CD8-positive, alpha-beta memory T cell (primary cell): ENCODE data around the gene SPCS1. TPM values are rescaled to one million over a fixed set of nuclear protein-coding genes. Genes with fewer than 3 reads are reported as not detected.

ENCODE experiments used
- CTCF ChIA-PET: fragments of 350-600 bp; sonication (Branson Sonifier 250); formaldehyde crosslinking; loops from one replicate; lab custom pipeline; 2021; ENCODE audit warnings: antibody characterized with exemption; lab: Charles Lee
- POLR2A ChIA-PET: fragments of 350-600 bp; sonication (Branson Sonifier 250); formaldehyde crosslinking; loops from one replicate; lab custom pipeline; 2021; ENCODE audit warnings: antibody characterized with exemption; lab: Charles Lee
- DNase-seq, 5 donors: peaks; one replicate each; pipeline versions ENCODE4 v3.0.0 to v3.0.0-alpha.2; 2020 to 2022; ENCODE audit warnings: mixed read lengths in 1 of 5
- H3K27ac ChIP-seq: one replicate; pipeline ENCODE4 v1.7.0; 2013; ENCODE audit warnings: low read depth, mild to moderate bottlenecking, low read length, moderate library complexity
- H3K27me3 ChIP-seq: 2 replicates; pipeline ENCODE4 v1.7.0; 2013; ENCODE audit warnings: low read length, mild to moderate bottlenecking; ENCODE audit not compliant: insufficient read depth, poor library complexity, severe bottlenecking
- H3K36me3 ChIP-seq: 2 replicates; pipeline ENCODE4 v1.7.0; 2013; ENCODE audit warnings: mild to moderate bottlenecking, low read length, moderate library complexity; ENCODE audit not compliant: insufficient read depth
- H3K4me1 ChIP-seq: 2 replicates; pipeline ENCODE4 v1.7.0; 2013; ENCODE audit warnings: mild to moderate bottlenecking, low read length, moderate library complexity; ENCODE audit not compliant: insufficient read depth
- H3K4me3 ChIP-seq: 2 replicates; pipeline ENCODE4 v1.7.0; 2013; ENCODE audit warnings: mild to moderate bottlenecking, low read length
- H3K9me3 ChIP-seq: 2 replicates; pipeline ENCODE4 v1.7.0; 2013; ENCODE audit warnings: mild to moderate bottlenecking, low read length
- H3K27ac Mint-ChIP-seq, 8 donors: one replicate each; pipeline ENCODE4 v1.8.0; 2020 to 2021; ENCODE audit warnings: mixed read lengths in 8 of 8, mild to moderate bottlenecking in 6 of 8, inconsistent platforms in 3 of 8, moderate library complexity in 3 of 8
- H3K27me3 Mint-ChIP-seq, 2 donors: one replicate each; pipeline ENCODE4 v1.8.0; 2020 to 2021; ENCODE audit warnings: mixed read lengths in 2 of 2, mild to moderate bottlenecking in 1 of 2, moderate library complexity in 1 of 2
- H3K36me3 Mint-ChIP-seq, 3 donors: one replicate each; pipeline ENCODE4 v1.8.0; 2020 to 2021; ENCODE audit warnings: mixed read lengths in 3 of 3, inconsistent platforms in 1 of 3, mild to moderate bottlenecking in 1 of 3
- H3K4me1 Mint-ChIP-seq, 3 donors: one replicate each; pipeline ENCODE4 v1.8.0; 2020 to 2021; ENCODE audit warnings: mixed read lengths in 3 of 3, inconsistent platforms in 1 of 3, mild to moderate bottlenecking in 1 of 3
- H3K4me3 Mint-ChIP-seq, 7 donors: one replicate each; pipeline ENCODE4 v1.8.0; 2020 to 2021; ENCODE audit warnings: mixed read lengths in 7 of 7, mild to moderate bottlenecking in 6 of 7, moderate library complexity in 4 of 7, inconsistent platforms in 2 of 7
- H3K9me3 Mint-ChIP-seq, 5 donors: one replicate each; pipeline ENCODE4 v1.8.0; 2020 to 2022; ENCODE audit warnings: mixed read lengths in 5 of 5, mild to moderate bottlenecking in 3 of 5, moderate library complexity in 2 of 5, inconsistent platforms in 1 of 5
- polyA plus RNA-seq: library from polyadenylated mRNA; unstranded; fragments of 300-500 nt; fragmentation: Illumina TruSeq; gene quantifications from one replicate; pipeline ENCODE4 v1.2.3, GENCODE V29; 2021
- total RNA-seq, 2 experiments: library from RNA; stranded (reverse); gene quantifications; one replicate each; pipeline ENCODE4 v1.2.3, GENCODE V29; 2021

The SPCS1 gene
- total and polyA plus RNA-seq, 3 experiments from 2014 or later: 154 to 357 (median 156) TPM

GRCh38 chr3:52742418-52743041 is 36.6 kb downstream of the SPCS1 start:
- Histone ChIP-seq H3K27me3 (no peaks in the 10 kb centered on the region), H3K36me3 (peaks cover 24% of the 10 kb centered on the region), H3K9me3 (no peaks in the 10 kb centered on the region), H3K4me3 (no peak overlapping the region), H3K27ac (no peak overlapping the region), H3K4me1 (no peaks in the 10 kb centered on the region)
- no peaks in the 10 kb centered on the region for H3K27me3 Mint-ChIP-seq
- CTCF ChIA-PET: interaction anchor here (0.8 kb wide), 1 partner anchor 329 kb away, joined by 3 read pairs; no protein-coding TSS in a partner anchor
- POLR2A ChIA-PET: no interaction called here
- peaks cover 0 to 2% (median 0%) of the 10 kb centered on the region in 5 donors for H3K9me3 Mint-ChIP-seq
- peak in 1 of 5 donors; percentile 22 for DNase-seq
- peak overlapping the region in 2 of 8 donors; percentile 36 to 60 for H3K27ac Mint-ChIP-seq
- H3K36me3 Mint-ChIP-seq: peaks cover 16 to 82% (median 23%) of the 10 kb centered on the region in 3 donors
- H3K4me3 Mint-ChIP-seq: no peak overlapping the region
- no peaks in the 10 kb centered on the region for H3K4me1 Mint-ChIP-seq

GRCh38 chr3:52743152-52743551 is 37.2 kb downstream of the SPCS1 start:
- Mint-ChIP-seq H3K27ac (no peak overlapping the region), H3K4me1 (no peaks in the 10 kb centered on the region), H3K4me3 (peak overlapping the region in 1 of 7 donors; percentile 16), H3K9me3 (peaks cover 0 to 2% (median 0%) of the 10 kb centered on the region in 5 donors), H3K36me3 (peaks cover 15 to 80% (median 24%) of the 10 kb centered on the region in 3 donors), H3K27me3 (no peaks in the 10 kb centered on the region)
- CTCF ChIA-PET: no interaction called here
- POLR2A ChIA-PET: no interaction called here
- no peak overlapping the region for H3K27ac ChIP-seq
- no peak for DNase-seq
- H3K4me1 ChIP-seq: no peaks in the 10 kb centered on the region
- peaks cover 24% of the 10 kb centered on the region for H3K36me3 ChIP-seq
- no peak overlapping the region for H3K4me3 ChIP-seq
- no peaks in the 10 kb centered on the region for H3K9me3 ChIP-seq
- no peaks in the 10 kb centered on the region for H3K27me3 ChIP-seq

- Histone ChIP-seq H3K36me3 (peaks cover 24% of the 10 kb centered on the region), H3K9me3 (no peaks in the 10 kb centered on the region), H3K27ac (no peak overlapping the region), H3K4me3 (no peak overlapping the region), H3K27me3 (no peaks in the 10 kb centered on the region), H3K4me1 (no peaks in the 10 kb centered on the region)
- CTCF ChIA-PET: no interaction called here
- peaks cover 20 to 81% (median 28%) of the 10 kb centered on the region in 3 donors for H3K36me3 Mint-ChIP-seq
- POLR2A ChIA-PET: no interaction called here
- no peaks in the 10 kb centered on the region for H3K27me3 Mint-ChIP-seq
- H3K4me1 Mint-ChIP-seq: no peaks in the 10 kb centered on the region
- peak overlapping the region in 1 of 8 donors; percentile 36 for H3K27ac Mint-ChIP-seq
- H3K4me3 Mint-ChIP-seq: no peak overlapping the region
- DNase-seq: no peak
- peaks cover 0 to 2% (median 0%) of the 10 kb centered on the region in 5 donors for H3K9me3 Mint-ChIP-seq
Observed at GRCh38 chr3:52743721-52744120, 37.8 kb downstream of the SPCS1 start.

- ChIA-PET POLR2A (no interaction called here), CTCF (no interaction called here)
- Histone ChIP-seq H3K9me3 (no peaks in the 10 kb centered on the region), H3K4me3 (no peak overlapping the region), H3K36me3 (peaks cover 18% of the 10 kb centered on the region), H3K4me1 (no peaks in the 10 kb centered on the region), H3K27me3 (no peaks in the 10 kb centered on the region), H3K27ac (no peak overlapping the region)
- Mint-ChIP-seq H3K9me3 (no peaks in the 10 kb centered on the region), H3K4me1 (no peaks in the 10 kb centered on the region), H3K27me3 (no peaks in the 10 kb centered on the region), H3K27ac (peak overlapping the region in 3 of 8 donors; percentile 12 to 31 (median 26)), H3K36me3 (peaks cover 6 to 78% (median 21%) of the 10 kb centered on the region in 3 donors), H3K4me3 (no peak overlapping the region)
- no peak for DNase-seq
Observed at GRCh38 chr3:52752045-52752660, 46.2 kb downstream of the SPCS1 start.

- Mint-ChIP-seq H3K27ac (no peak overlapping the region), H3K4me1 (no peaks in the 10 kb centered on the region), H3K27me3 (no peaks in the 10 kb centered on the region), H3K36me3 (peaks cover 0 to 76% (median 24%) of the 10 kb centered on the region in 3 donors), H3K4me3 (no peak overlapping the region), H3K9me3 (no peaks in the 10 kb centered on the region)
- Histone ChIP-seq H3K4me3 (no peak overlapping the region), H3K9me3 (no peaks in the 10 kb centered on the region), H3K4me1 (no peaks in the 10 kb centered on the region), H3K36me3 (peaks cover 23% of the 10 kb centered on the region), H3K27ac (no peak overlapping the region), H3K27me3 (no peaks in the 10 kb centered on the region)
- DNase-seq: no peak
- CTCF ChIA-PET: no interaction called here
- POLR2A ChIA-PET: no interaction called here
Observed at GRCh38 chr3:52754373-52754772, 48.5 kb downstream of the SPCS1 start.

- H3K27me3 ChIP-seq: no peaks in the 10 kb centered on the region
- ChIA-PET CTCF (no interaction called here), POLR2A (no interaction called here)
- Mint-ChIP-seq H3K9me3 (no peaks in the 10 kb centered on the region), H3K27ac (no peak overlapping the region), H3K27me3 (no peaks in the 10 kb centered on the region), H3K4me3 (no peak overlapping the region), H3K4me1 (no peaks in the 10 kb centered on the region), H3K36me3 (peaks cover 0 to 73% (median 29%) of the 10 kb centered on the region in 3 donors)
- no peaks in the 10 kb centered on the region for H3K9me3 ChIP-seq
- no peaks in the 10 kb centered on the region for H3K4me1 ChIP-seq
- peaks cover 23% of the 10 kb centered on the region for H3K36me3 ChIP-seq
- no peak overlapping the region for H3K27ac ChIP-seq
- DNase-seq: no peak
- no peak overlapping the region for H3K4me3 ChIP-seq
Observed at GRCh38 chr3:52756141-52756540, 50.2 kb downstream of the SPCS1 start.

Other genes starting within 250 kb of the SPCS1 start
- gene STAB1, start 210.8 kb upstream of the SPCS1 start, total RNA-seq: 1 to 10 TPM; 7.6 to 9.7 TPM
- 0.05 TPM for gene STAB1, start 210.8 kb upstream of the SPCS1 start, polyA plus RNA-seq
- 10 to 100 TPM; 80.3 to 84.6 TPM for gene NT5DC2, start 172.2 kb upstream of the SPCS1 start, total RNA-seq
- gene NT5DC2, start 172.2 kb upstream of the SPCS1 start, polyA plus RNA-seq: 1.2 TPM
- 10 to 100 TPM; 15.3 to 18.2 TPM for gene UQCC5, start 169.5 kb upstream of the SPCS1 start, total RNA-seq
- 20.7 TPM for gene UQCC5, start 169.5 kb upstream of the SPCS1 start, polyA plus RNA-seq
- 10 to 100 TPM; 78.6 to 81.4 TPM for gene PBRM1, start 20.2 kb upstream of the SPCS1 start, total RNA-seq
- 83.6 TPM for gene PBRM1, start 20.2 kb upstream of the SPCS1 start, polyA plus RNA-seq
- gene GNL3, start 20.1 kb upstream of the SPCS1 start, total RNA-seq: 100 to 1,000 TPM; 229 to 233 TPM
- 58.5 TPM for gene GNL3, start 20.1 kb upstream of the SPCS1 start, polyA plus RNA-seq
- gene GLT8D1, start 315 bp upstream of the SPCS1 start, total RNA-seq: 10 to 100 TPM; 34.9 to 42.4 TPM
- gene GLT8D1, start 315 bp upstream of the SPCS1 start, polyA plus RNA-seq: 60.0 TPM
- gene NEK4, start 64.8 kb downstream of the SPCS1 start, total RNA-seq: 10 to 100 TPM; 33.5 to 35.7 TPM
- gene NEK4, start 64.8 kb downstream of the SPCS1 start, polyA plus RNA-seq: 11.4 TPM
- gene ITIH1, start 71.5 kb downstream of the SPCS1 start, total RNA-seq: not detected
- not detected for gene ITIH1, start 71.5 kb downstream of the SPCS1 start, polyA plus RNA-seq
- not detected for gene ITIH3, start 88.7 kb downstream of the SPCS1 start, total RNA-seq
- gene ITIH3, start 88.7 kb downstream of the SPCS1 start, polyA plus RNA-seq: not detected
- gene ITIH4, start 124.6 kb downstream of the SPCS1 start, total RNA-seq: 10 to 100 TPM; 10.9 to 11.2 TPM
- not detected for gene ITIH4, start 124.6 kb downstream of the SPCS1 start, polyA plus RNA-seq
- gene MUSTN1, start 128.9 kb downstream of the SPCS1 start, total RNA-seq: 1 to 10 TPM in 1 of 2 experiments, under 1 TPM in 1; 0.79 to 1.5 TPM
- gene MUSTN1, start 128.9 kb downstream of the SPCS1 start, polyA plus RNA-seq: not detected
- 10 to 100 TPM; 35.0 to 39.1 TPM for gene STIMATE, start 191.4 kb downstream of the SPCS1 start, total RNA-seq
- gene STIMATE, start 191.4 kb downstream of the SPCS1 start, polyA plus RNA-seq: 10.8 TPM